Measurements from ENCODE around the gene AGPAT1. TPM values are rescaled to one million over a fixed set of nuclear protein-coding genes. Genes with fewer than 3 reads are reported as not detected.

AGPAT1 gene
- total and polyA plus RNA-seq, 2 of the 13 experiments (the other 11 are each of a cell fraction or from before 2014, with no cell fraction given): 51.3 to 139 TPM

DNA sequence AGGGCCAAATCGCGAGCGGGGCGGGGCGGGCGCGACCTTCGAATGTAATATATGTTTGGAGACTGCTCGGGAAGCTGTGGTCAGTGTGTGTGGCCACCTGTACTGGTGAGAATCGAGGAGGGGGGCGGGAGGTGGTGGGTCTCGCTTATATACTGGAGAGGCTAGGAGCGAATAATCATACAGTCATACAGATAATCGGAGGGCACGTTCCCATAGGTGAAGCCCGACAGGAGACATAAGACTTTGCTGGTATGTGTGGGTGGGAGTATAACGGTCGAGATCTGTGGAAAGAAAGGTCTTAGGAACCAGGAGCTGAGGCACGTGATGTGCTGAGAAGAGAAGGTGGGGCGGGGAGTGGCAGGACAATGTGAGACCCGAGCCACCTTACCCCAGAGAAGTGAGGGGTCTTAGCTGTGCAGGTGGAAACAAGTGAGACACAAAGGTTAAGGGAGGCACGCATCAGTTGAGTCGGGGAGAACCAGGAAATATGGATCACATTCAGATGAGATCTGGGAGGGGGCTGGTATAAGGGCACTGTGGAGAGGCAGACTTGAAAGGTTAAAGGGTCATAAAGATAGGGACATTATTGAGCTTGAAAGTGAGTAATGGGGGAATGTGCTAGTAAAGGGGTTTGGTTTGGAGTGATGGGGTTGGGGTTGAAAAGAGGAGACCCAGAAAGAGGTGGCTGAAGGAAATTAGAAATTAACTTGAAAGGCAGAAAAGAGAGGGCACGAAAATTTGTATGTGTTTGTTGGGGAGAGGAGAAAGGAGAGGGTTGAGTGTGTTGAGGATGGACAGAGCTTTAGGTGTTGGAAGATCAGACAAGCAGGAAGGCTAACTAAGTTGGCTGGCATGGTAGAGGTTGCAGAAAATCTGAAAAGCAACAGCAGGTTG, 2.9 kb upstream of the AGPAT1 start (continued):
- TF ChIP-seq ZNF550 (CRISPR knock-in tag; IDR thresholded peaks at IDR 0.05; ENCODE audit: borderline replicate concordance): no peak
- TF ChIP-seq RBM22 (optimal IDR thresholded peaks at IDR 0.05; ENCODE audit: low read length): peak; percentile 16
- TF ChIP-seq ZMAT3 (CRISPR knock-in tag; conservative IDR thresholded peaks at IDR 0.05): 0 out of 2 replicates have a peak, but pooled peaks have one; percentile 22
- TF ChIP-seq, protein P1, sequence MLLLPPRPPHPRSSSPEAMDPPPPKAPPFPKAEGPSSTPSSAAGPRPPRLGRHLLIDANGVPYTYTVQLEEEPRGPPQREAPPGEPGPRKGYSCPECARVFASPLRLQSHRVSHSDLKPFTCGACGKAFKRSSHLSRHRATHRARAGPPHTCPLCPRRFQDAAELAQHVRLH (CRISPR knock-in tag; IDR thresholded peaks at IDR 0.05; ENCODE audit: borderline replicate concordance, low read depth): 0 out of 2 replicates have a peak, but pooled peaks have one; percentile 13
- no peak for TF ChIP-seq ZNF383 (CRISPR knock-in tag; IDR thresholded peaks at IDR 0.05; ENCODE audit: borderline replicate concordance)
- TF ChIP-seq, protein P2, sequence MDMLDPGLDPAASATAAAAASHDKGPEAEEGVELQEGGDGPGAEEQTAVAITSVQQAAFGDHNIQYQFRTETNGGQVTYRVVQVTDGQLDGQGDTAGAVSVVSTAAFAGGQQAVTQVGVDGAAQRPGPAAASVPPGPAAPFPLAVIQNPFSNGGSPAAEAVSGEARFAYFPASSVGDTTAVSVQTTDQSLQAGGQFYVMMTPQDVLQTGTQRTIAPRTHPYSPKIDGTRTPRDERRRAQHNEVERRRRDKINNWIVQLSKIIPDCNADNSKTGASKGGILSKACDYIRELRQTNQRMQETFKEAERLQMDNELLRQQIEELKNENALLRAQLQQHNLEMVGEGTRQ (IDR thresholded peaks at IDR 0.05; ENCODE audit: low read depth, low read length): 0 out of 2 replicates have a peak, but pooled peaks have one; percentile 8
- TF ChIP-seq, protein P2 (CRISPR knock-in tag; IDR thresholded peaks at IDR 0.05; ENCODE audit: borderline replicate concordance): no peak
- TF ChIP-seq, protein P3, sequence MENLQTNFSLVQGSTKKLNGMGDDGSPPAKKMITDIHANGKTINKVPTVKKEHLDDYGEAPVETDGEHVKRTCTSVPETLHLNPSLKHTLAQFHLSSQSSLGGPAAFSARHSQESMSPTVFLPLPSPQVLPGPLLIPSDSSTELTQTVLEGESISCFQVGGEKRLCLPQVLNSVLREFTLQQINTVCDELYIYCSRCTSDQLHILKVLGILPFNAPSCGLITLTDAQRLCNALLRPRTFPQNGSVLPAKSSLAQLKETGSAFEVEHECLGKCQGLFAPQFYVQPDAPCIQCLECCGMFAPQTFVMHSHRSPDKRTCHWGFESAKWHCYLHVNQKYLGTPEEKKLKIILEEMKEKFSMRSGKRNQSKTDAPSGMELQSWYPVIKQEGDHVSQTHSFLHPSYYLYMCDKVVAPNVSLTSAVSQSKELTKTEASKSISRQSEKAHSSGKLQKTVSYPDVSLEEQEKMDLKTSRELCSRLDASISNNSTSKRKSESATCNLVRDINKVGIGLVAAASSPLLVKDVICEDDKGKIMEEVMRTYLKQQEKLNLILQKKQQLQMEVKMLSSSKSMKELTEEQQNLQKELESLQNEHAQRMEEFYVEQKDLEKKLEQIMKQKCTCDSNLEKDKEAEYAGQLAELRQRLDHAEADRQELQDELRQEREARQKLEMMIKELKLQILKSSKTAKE (CRISPR knock-in tag; IDR thresholded peaks at IDR 0.05; ENCODE audit: borderline replicate concordance): 0 out of 2 replicates have a peak, but pooled peaks have one; percentile 22
- TF ChIP-seq SMC3 (IDR thresholded peaks at IDR 0.05; ENCODE audit: low read length): no peak
- 0 out of 2 replicates have a peak, but pooled peaks have one; percentile 33 for TF ChIP-seq ZC3H4 (CRISPR knock-in tag; IDR thresholded peaks at IDR 0.05; ENCODE audit: borderline replicate concordance)
- peak; percentile 71; the same call in 1 of the 2 replicates for TF ChIP-seq FOXC1 (CRISPR knock-in tag; IDR thresholded peaks at IDR 0.05; ENCODE audit: borderline replicate concordance)
- no peak for TF ChIP-seq ZNF44 (CRISPR knock-in tag; IDR thresholded peaks at IDR 0.05)
- TF ChIP-seq SIN3A (IDR thresholded peaks at IDR 0.05; ENCODE audit: borderline replicate concordance, low read depth, low read length): peak; percentile 34; the same call in 1 of the 2 replicates
- TF ChIP-seq KDM5A (IDR thresholded peaks at IDR 0.05; ENCODE audit: borderline replicate concordance, low read length): peak; percentile 84
- TF ChIP-seq, protein P4, sequence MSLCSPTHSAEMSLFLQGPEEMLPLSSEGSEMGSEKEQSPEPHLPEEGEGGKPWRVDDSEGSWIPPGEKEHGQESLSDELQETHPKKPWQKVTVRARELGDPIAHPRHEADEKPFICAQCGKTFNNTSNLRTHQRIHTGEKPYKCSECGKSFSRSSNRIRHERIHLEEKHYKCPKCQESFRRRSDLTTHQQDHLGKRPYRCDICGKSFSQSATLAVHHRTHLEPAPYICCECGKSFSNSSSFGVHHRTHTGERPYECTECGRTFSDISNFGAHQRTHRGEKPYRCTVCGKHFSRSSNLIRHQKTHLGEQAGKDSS (CRISPR knock-in tag; IDR thresholded peaks at IDR 0.05; ENCODE audit: borderline replicate concordance, low read depth): 0 out of 2 replicates have a peak, but pooled peaks have one; percentile 20
- TF ChIP-seq, protein P5, sequence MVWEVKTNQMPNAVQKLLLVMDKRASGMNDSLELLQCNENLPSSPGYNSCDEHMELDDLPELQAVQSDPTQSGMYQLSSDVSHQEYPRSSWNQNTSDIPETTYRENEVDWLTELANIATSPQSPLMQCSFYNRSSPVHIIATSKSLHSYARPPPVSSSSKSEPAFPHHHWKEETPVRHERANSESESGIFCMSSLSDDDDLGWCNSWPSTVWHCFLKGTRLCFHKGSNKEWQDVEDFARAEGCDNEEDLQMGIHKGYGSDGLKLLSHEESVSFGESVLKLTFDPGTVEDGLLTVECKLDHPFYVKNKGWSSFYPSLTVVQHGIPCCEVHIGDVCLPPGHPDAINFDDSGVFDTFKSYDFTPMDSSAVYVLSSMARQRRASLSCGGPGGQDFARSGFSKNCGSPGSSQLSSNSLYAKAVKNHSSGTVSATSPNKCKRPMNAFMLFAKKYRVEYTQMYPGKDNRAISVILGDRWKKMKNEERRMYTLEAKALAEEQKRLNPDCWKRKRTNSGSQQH (CRISPR knock-in tag; IDR thresholded peaks at IDR 0.05; ENCODE audit: low read depth): 0 out of 2 replicates have a peak, but pooled peaks have one; percentile 19
- peak; percentile 45; the same call in 1 of the 2 replicates for TF ChIP-seq GATA4 (IDR thresholded peaks at IDR 0.05; ENCODE audit: borderline replicate concordance, low read depth)
- 0 out of 2 replicates have a peak, but pooled peaks have one; percentile 5 for TF ChIP-seq FOSL2 (CRISPR knock-in tag; IDR thresholded peaks at IDR 0.05)
- no peak; a peak in 3 of 4 replicates for TF ChIP-seq POLR2A (IDR thresholded peaks at IDR 0.05; ENCODE audit: insufficient read depth in 1 of 2, low read depth in 2 of 2, low read length in 2 of 2)
- TF ChIP-seq TEAD3 (CRISPR knock-in tag; optimal IDR thresholded peaks at IDR 0.05; ENCODE audit: borderline replicate concordance): peak; percentile 31
- TF ChIP-seq ZC3H13 (CRISPR knock-in tag; IDR thresholded peaks at IDR 0.05): 0 out of 2 replicates have a peak, but pooled peaks have one; percentile 53
- peak; percentile 61; the same call in 1 of the 2 replicates for TF ChIP-seq BHLHE40 (IDR thresholded peaks at IDR 0.05; ENCODE audit: low read length)
